IPS-NIHi7 (cell line): Measurements from ENCODE around the gene RADIL.

Source experiments
- DNase-seq: peaks from one replicate; pipeline ENCODE4 v3.0.0; 2012; ENCODE audit warnings: mixed read lengths; ENCODE audit errors: extremely low spot score

The RADIL gene

GRCh38 chr7:4851459-4852422 is 31.8 kb downstream of the RADIL start:
- DNase-seq = no peak

- DNase-seq = no peak
Measured at GRCh38 chr7:4850262-4850795, 33.2 kb downstream of the RADIL start.

GRCh38 chr7:4849390-4849789 is 34.1 kb downstream of the RADIL start:
- no peak for DNase-seq

GRCh38 chr7:4845740-4846142 is 37.8 kb downstream of the RADIL start:
- peak; percentile 88 for DNase-seq

- DNase-seq = no peak
Measured at GRCh38 chr7:4842319-4843064, 41.0 kb downstream of the RADIL start.

GRCh38 chr7:4841836-4842235 is 41.7 kb downstream of the RADIL start:
- no peak for DNase-seq

GRCh38 chr7:4841007-4841784 is 42.3 kb downstream of the RADIL start:
- no peak for DNase-seq

GRCh38 chr7:4840079-4840501 is 43.4 kb downstream of the RADIL start:
- DNase-seq = no peak

- DNase-seq = no peak
Measured at GRCh38 chr7:4838626-4839334, 44.7 kb downstream of the RADIL start.

GRCh38 chr7:4837803-4838625 is 45.5 kb downstream of the RADIL start:
- peak; percentile 59 for DNase-seq

GRCh38 chr7:4837041-4837802 is 46.3 kb downstream of the RADIL start:
- DNase-seq = no peak

- no peak for DNase-seq
Measured at GRCh38 chr7:4836206-4836661, 47.3 kb downstream of the RADIL start.

GRCh38 chr7:4835398-4836205 is 47.9 kb downstream of the RADIL start:
- DNase-seq = no peak

GRCh38 chr7:4834601-4835397 is 48.7 kb downstream of the RADIL start:
- no peak for DNase-seq

GRCh38 chr7:4833691-4834600 is 49.6 kb downstream of the RADIL start:
- no peak for DNase-seq

GRCh38 chr7:4833176-4833575 is 50.3 kb downstream of the RADIL start:
- DNase-seq = no peak

GRCh38 chr7:4832711-4833110 is 50.8 kb downstream of the RADIL start:
- no peak for DNase-seq
